SK-N-SH treated with all-trans-retinoic acid at 6 μM for 48 hours (cell line): Measurements from ENCODE around the gene THSD7A.

Experiments
- ATAC-seq: fragments of 200-7000 bp; cut with Tn5 transposase; 3 replicates; pipeline ENCODE4 v1.9.1; 2020; ENCODE audit warnings: mild to moderate bottlenecking, moderate library complexity
- ARNTL ChIP-seq: fragments of 450-650 bp; formaldehyde crosslinking; IDR thresholded peaks from 2 replicates; pipeline ENCODE4 v1.5.0; 2020; ENCODE audit warnings: low read depth, mild to moderate bottlenecking, moderate library complexity, borderline replicate concordance
- BACH2 ChIP-seq: fragments of 250-450 bp; sonication (Bioruptor Pico); IDR thresholded peaks from 2 replicates; pipeline ENCODE4 v1.9.0; 2021; ENCODE audit warnings: mild to moderate bottlenecking, borderline replicate concordance
- CREB5 ChIP-seq: fragments of 250-450 bp; sonication (Bioruptor Pico); IDR thresholded peaks from 2 replicates; pipeline ENCODE4 v1.5.1; 2020; ENCODE audit warnings: low read depth, mild to moderate bottlenecking, moderate library complexity
- CSDC2 ChIP-seq: fragments of 250-450 bp; sonication (Bioruptor Pico); IDR thresholded peaks from 2 replicates; pipeline ENCODE4 v1.5.0; 2020; ENCODE audit warnings: mild to moderate bottlenecking, moderate library complexity
- CSRNP3 ChIP-seq: fragments of 250-450 bp; sonication (Bioruptor Pico); IDR thresholded peaks from 2 replicates; pipeline ENCODE4 v1.5.1; 2021; ENCODE audit warnings: mild to moderate bottlenecking, moderate library complexity
- ESRRG ChIP-seq: fragments of 250-450 bp; sonication (Bioruptor Pico); IDR thresholded peaks from 2 replicates; pipeline ENCODE4 v1.6.1; 2021; ENCODE audit warnings: mild to moderate bottlenecking
- ISL1 ChIP-seq: fragments of 250-450 bp; sonication (Bioruptor Pico); IDR thresholded peaks from 2 replicates; pipeline ENCODE4 v2.1.2; 2022; ENCODE audit warnings: mild to moderate bottlenecking, moderate library complexity
- OSR1 ChIP-seq: fragments of 250-450 bp; sonication (Bioruptor Pico); IDR thresholded peaks from 2 replicates; pipeline ENCODE4 v1.8.0; 2022; ENCODE audit warnings: moderate library complexity, mild to moderate bottlenecking, inconsistent platforms
- POU6F1 ChIP-seq: fragments of 250-450 bp; sonication (Bioruptor Pico); IDR thresholded peaks from 2 replicates; pipeline ENCODE4 v1.8.0; 2021; ENCODE audit warnings: low read depth, mild to moderate bottlenecking, moderate library complexity, borderline replicate concordance
- TCF4 ChIP-seq: fragments of 250-450 bp; sonication (Bioruptor Pico); IDR thresholded peaks from 2 replicates; pipeline ENCODE4 v1.8.0; 2021; ENCODE audit warnings: mild to moderate bottlenecking, moderate library complexity, borderline replicate concordance
- TOX ChIP-seq: fragments of 250-450 bp; sonication (Bioruptor Pico); IDR thresholded peaks from 2 replicates; pipeline ENCODE4 v1.8.0; 2021; ENCODE audit warnings: mild to moderate bottlenecking, moderate library complexity, borderline replicate concordance
- TSHZ2 ChIP-seq: fragments of 250-450 bp; sonication (Bioruptor Pico); IDR thresholded peaks from 2 replicates; pipeline ENCODE4 v1.5.0; 2020; ENCODE audit warnings: mild to moderate bottlenecking, moderate library complexity
- ZFP3 ChIP-seq: fragments of 250-450 bp; sonication (Bioruptor Pico); IDR thresholded peaks from 2 replicates; pipeline ENCODE4 v1.5.0; 2020; ENCODE audit warnings: mild to moderate bottlenecking, moderate library complexity
- ZFP30 ChIP-seq: fragments of 450-650 bp; formaldehyde crosslinking; IDR thresholded peaks from 2 replicates; pipeline ENCODE4 v1.5.0; 2022; ENCODE audit warnings: mild to moderate bottlenecking, moderate library complexity
- ZNF565 ChIP-seq: fragments of 450-650 bp; formaldehyde crosslinking; conservative IDR thresholded peaks from 2 replicates; pipeline ENCODE4 v1.5.0; 2020; ENCODE audit warnings: low read depth, mild to moderate bottlenecking, moderate library complexity
- ZNF70 ChIP-seq: fragments of 450-650 bp; formaldehyde crosslinking; IDR thresholded peaks from 2 replicates; pipeline ENCODE4 v1.5.0; 2020; ENCODE audit warnings: mild to moderate bottlenecking, moderate library complexity
- ZNF8 ChIP-seq: fragments of 450-650 bp; formaldehyde crosslinking; IDR thresholded peaks from 2 replicates; pipeline ENCODE4 v1.5.0; 2020; ENCODE audit warnings: mild to moderate bottlenecking, moderate library complexity
- TF ChIP-seq, protein P1 (sequence below): fragments of 250-450 bp; sonication (Bioruptor Pico); IDR thresholded peaks from 2 replicates; pipeline ENCODE4 v1.8.0; 2020; ENCODE audit warnings: mild to moderate bottlenecking, moderate library complexity, borderline replicate concordance

THSD7A gene

GRCh38 chr7:11457419-11457818, 374.6 kb downstream of the THSD7A start:
- no peak for ATAC-seq
- TF ChIP-seq, protein P1, sequence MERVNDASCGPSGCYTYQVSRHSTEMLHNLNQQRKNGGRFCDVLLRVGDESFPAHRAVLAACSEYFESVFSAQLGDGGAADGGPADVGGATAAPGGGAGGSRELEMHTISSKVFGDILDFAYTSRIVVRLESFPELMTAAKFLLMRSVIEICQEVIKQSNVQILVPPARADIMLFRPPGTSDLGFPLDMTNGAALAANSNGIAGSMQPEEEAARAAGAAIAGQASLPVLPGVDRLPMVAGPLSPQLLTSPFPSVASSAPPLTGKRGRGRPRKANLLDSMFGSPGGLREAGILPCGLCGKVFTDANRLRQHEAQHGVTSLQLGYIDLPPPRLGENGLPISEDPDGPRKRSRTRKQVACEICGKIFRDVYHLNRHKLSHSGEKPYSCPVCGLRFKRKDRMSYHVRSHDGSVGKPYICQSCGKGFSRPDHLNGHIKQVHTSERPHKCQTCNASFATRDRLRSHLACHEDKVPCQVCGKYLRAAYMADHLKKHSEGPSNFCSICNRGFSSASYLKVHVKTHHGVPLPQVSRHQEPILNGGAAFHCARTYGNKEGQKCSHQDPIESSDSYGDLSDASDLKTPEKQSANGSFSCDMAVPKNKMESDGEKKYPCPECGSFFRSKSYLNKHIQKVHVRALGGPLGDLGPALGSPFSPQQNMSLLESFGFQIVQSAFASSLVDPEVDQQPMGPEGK (CRISPR knock-in tag): no peak
- 0 out of 2 replicates have a peak, but pooled peaks have one; percentile 33 for TF ChIP-seq TCF4 (CRISPR knock-in tag)

- TF ChIP-seq ARNTL (CRISPR knock-in tag): no peak
- no peak for TF ChIP-seq ZNF70 (CRISPR knock-in tag)
- TF ChIP-seq CREB5 (CRISPR knock-in tag): no peak
- TF ChIP-seq CSDC2 (CRISPR knock-in tag): no peak
- TF ChIP-seq ISL1 (CRISPR knock-in tag): no peak
- no peak for TF ChIP-seq TSHZ2
- TF ChIP-seq ZNF8 (CRISPR knock-in tag): no peak
- TF ChIP-seq POU6F1 (CRISPR knock-in tag): no peak
- no peak for ATAC-seq
These were observed 375.4 kb downstream of the THSD7A start for GRCh38 chr7:11456574-11456973.

- TF ChIP-seq ZNF565 (CRISPR knock-in tag) (no peak), BACH2 (CRISPR knock-in tag) (no peak), ISL1 (CRISPR knock-in tag) (no peak), ZFP3 (no peak), ZFP30 (CRISPR knock-in tag) (no peak), ARNTL (CRISPR knock-in tag) (no peak), TOX (CRISPR knock-in tag) (no peak)
- TF ChIP-seq, all 23 proteins: peak for 0
- ATAC-seq: no peak
These were observed 379.5 kb downstream of the THSD7A start for GRCh38 chr7:11452476-11452875.

DNA sequence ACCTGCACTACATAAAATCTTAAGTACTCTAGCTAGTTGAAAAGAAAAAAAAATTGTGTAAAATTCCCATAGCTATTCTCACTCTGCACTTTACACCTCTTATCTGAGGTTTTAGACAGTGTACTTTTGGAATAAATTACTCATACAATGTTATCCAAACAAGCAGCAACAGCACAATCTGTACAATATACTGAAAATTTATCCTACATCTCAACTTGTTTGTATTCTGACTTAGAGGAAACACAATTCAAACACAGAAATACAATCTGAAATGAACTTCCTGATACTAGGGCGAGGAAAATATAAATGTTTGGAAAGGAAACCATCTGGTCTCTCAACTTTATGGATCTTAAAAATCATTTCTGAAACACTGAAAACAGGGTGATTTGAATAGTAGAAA, 381.7 kb downstream of the THSD7A start:
- no peak for ATAC-seq
- TF ChIP-seq CSRNP3 (CRISPR knock-in tag): no peak
- no peak for TF ChIP-seq ZNF70 (CRISPR knock-in tag)
- TF ChIP-seq ESRRG (CRISPR knock-in tag): no peak
- no peak for TF ChIP-seq CREB5 (CRISPR knock-in tag)
- TF ChIP-seq ZNF565 (CRISPR knock-in tag): no peak
- no peak for TF ChIP-seq ARNTL (CRISPR knock-in tag)
- TF ChIP-seq ISL1 (CRISPR knock-in tag): no peak
- TF ChIP-seq TCF4 (CRISPR knock-in tag): no peak
- TF ChIP-seq BACH2 (CRISPR knock-in tag): no peak
- no peak for TF ChIP-seq OSR1 (CRISPR knock-in tag)
- TF ChIP-seq TOX (CRISPR knock-in tag): no peak
